HG02798 (cell line): ENCODE data around the gene PTCD3.

Experiments used
- ATAC-seq: cut with Tn5 transposase; IDR thresholded peaks from one replicate; pipeline ENCODE4 v1.9.1; 2021; ENCODE audit warnings: mild to moderate bottlenecking; ENCODE audit not compliant: unreplicated experiment, poor library complexity

The PTCD3 gene

GRCh38 chr2:86140969-86141392 is 34.9 kb downstream of the PTCD3 start:
- no peak for ATAC-seq

- no peak for ATAC-seq
These were observed 36.6 kb downstream of the PTCD3 start for GRCh38 chr2:86142436-86143257.

DNA sequence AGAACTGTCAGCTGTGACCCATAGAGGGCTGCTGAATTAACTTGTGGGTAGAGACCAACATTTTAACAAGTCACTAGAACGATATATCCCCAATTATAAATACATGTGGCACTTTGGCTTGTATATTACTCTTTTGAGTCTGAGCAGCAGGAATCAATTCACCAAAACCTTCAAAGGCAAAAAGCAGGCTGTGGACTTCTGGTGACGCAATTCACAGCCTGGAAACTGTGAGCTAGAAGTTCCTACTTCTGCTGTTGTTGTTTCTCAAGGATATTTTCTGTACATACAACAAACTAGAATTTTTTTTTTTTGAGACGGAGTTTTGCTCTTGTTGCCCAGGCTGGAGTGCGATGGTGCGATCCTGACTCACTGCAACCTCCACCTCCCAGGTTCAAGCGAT is 37.3 kb downstream of the PTCD3 start:
- ATAC-seq = no peak

- ATAC-seq = no peak
These were observed 38.1 kb downstream of the PTCD3 start for GRCh38 chr2:86143926-86144685.

GRCh38 chr2:86147793-86148192 is 41.8 kb downstream of the PTCD3 start:
- no peak for ATAC-seq

DNA sequence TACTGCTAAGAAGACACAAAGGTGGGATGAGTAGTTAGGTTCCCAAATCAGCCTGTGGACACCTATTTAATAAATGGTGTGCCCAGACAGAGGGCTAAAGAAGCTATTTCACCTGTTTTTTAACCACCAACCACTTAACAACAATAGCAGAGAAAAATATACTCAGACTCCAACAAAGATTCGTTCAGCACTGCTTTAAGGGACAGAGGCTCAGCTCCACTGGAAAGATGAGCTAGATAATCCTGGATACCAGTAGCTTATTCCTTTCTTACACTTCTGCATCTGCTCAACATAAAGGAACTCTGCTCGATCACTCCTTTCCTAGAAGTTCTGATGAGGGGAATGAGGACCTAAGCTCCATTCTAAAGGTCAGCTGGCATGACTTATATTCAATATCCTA is 44.5 kb downstream of the PTCD3 start:
- ATAC-seq = no peak

GRCh38 chr2:86157009-86157556 is 51.0 kb downstream of the PTCD3 start:
- ATAC-seq = no peak

GRCh38 chr2:86158286-86158685 is 52.3 kb downstream of the PTCD3 start:
- ATAC-seq = no peak

GRCh38 chr2:86160156-86160952 is 54.3 kb downstream of the PTCD3 start:
- ATAC-seq = no peak

- ATAC-seq = no peak
These were observed 64.4 kb downstream of the PTCD3 start for GRCh38 chr2:86170449-86170848.

GRCh38 chr2:86171295-86171694 is 65.3 kb downstream of the PTCD3 start:
- no peak for ATAC-seq

DNA sequence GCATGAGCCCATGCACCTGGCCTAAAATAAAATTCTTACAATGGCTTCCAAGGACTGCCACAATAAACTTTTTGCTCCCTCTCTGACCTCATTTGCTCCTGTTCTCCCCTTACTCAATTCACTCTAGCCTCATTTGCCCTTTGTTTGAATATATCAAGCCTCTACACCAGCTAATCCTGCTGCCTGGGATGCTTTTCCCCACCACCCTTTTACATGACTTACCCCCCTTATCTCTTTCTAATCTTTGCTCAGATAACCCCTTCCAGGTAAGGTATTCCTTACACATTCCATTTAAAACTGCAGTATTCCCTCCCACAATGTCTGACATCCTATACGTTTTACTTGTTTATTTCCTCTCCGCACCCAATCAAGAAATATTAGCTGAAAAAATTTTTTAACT is 66.6 kb downstream of the PTCD3 start:
- ATAC-seq = no peak

- ATAC-seq = no peak
These were observed 68.4 kb downstream of the PTCD3 start for GRCh38 chr2:86174445-86174844.

DNA sequence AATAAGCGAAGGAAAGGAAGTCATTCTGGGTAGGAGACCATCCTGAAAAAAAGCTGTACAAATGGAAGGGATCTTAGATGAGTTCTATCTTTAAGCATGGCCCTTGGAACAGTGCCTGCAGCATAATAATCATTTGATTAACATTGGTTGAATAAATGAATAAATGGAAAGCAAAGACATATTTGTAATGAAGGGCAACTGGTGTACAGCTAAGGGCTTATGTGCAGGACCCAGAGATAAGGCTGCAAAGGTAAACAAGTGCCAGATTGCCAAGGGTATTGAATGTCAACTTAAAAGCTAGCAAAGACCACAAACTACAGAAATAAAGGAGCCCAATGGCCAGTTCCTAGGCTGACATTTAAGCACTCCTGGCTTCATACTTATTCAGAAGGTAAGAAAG is 69.8 kb downstream of the PTCD3 start:
- ATAC-seq = no peak

- ATAC-seq = no peak
These were observed 70.6 kb downstream of the PTCD3 start for GRCh38 chr2:86176597-86176996.

- ATAC-seq = no peak
These were observed 79.6 kb downstream of the PTCD3 start for GRCh38 chr2:86185517-86186212.

DNA sequence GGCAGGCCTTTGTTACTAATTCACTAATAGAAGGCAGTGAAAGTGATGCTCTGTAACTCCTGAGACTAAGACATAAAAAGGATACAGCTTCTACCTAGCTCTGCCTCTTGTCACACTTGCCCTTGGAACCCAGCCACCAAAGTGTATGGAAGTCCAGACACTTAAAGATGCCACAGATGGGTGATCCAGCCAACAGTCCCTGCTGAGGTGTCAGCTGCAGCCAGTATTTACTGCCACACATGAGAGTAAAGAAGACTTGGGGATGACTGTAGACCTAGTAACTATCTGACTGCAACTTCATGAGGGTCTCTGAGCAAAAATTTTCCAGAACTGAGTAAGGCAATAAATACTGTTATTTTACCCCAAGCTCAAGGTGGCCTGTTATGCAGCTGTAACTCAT is 80.4 kb downstream of the PTCD3 start:
- no peak for ATAC-seq

- no peak for ATAC-seq
These were observed 83.9 kb downstream of the PTCD3 start for GRCh38 chr2:86189782-86190416.
